H1 (cell line): ENCODE data around the gene FMNL2. TPM values are rescaled to one million over a fixed set of nuclear protein-coding genes. Genes with fewer than 3 reads are reported as not detected.

Experiments
- CTCF ChIA-PET: fragments of 300-600 bp; sonication (Branson Sonifier 250); formaldehyde crosslinking; loops from one replicate; lab custom pipeline; 2021; ENCODE audit not compliant: partially characterized antibody; lab: Charles Lee
- POLR2A ChIA-PET: fragments of 300-600 bp; sonication (Branson Sonifier 250); formaldehyde crosslinking; loops from one replicate; lab custom pipeline; 2021; ENCODE audit warnings: inconsistent platforms; ENCODE audit not compliant: partially characterized antibody; lab: Charles Lee
- DNase-seq, 2 experiments: peaks; one replicate each; pipeline versions ENCODE4 v3.0.0 to v3.0.0-alpha.2; 2010 to 2022; ENCODE audit warnings: low spot score in 2 of 2, low read depth in 1 of 2, mixed read lengths in 1 of 2
- FAIRE-seq: peaks from 2 replicates; lab custom pipeline; 2011; peaks lifted over from hg19 to GRCh38; lab: Jason Lieb, UNC
- H2AFZ ChIP-seq: 2 replicates; pipeline ENCODE4 v1.8.1; 2012; ENCODE audit warnings: low read length, inconsistent platforms
- H2AK5ac ChIP-seq: 2 replicates; pipeline ENCODE4 v1.6.1; 2013; ENCODE audit warnings: low read depth, low read length
- H2BK120ac ChIP-seq: replicated peaks from 2 replicates; pipeline ENCODE3; 2013; ENCODE audit warnings: low read depth, low read length, inconsistent platforms
- H2BK12ac ChIP-seq: 2 replicates; pipeline ENCODE4 v1.6.1; 2013; ENCODE audit warnings: low read depth, low read length
- H2BK15ac ChIP-seq: 2 replicates; pipeline ENCODE4 v1.6.1; 2013; ENCODE audit warnings: low read length
- H2BK20ac ChIP-seq: 2 replicates; pipeline ENCODE4 v1.6.1; 2013; ENCODE audit warnings: low read length
- H2BK5ac ChIP-seq: 2 replicates; pipeline ENCODE4 v1.6.1; 2013; ENCODE audit warnings: low read depth, low read length
- H3K14ac ChIP-seq: 2 replicates; pipeline ENCODE4 v1.6.1; 2013; ENCODE audit warnings: inconsistent platforms; ENCODE audit not compliant: insufficient read length
- H3K18ac ChIP-seq: 2 replicates; pipeline ENCODE4 v1.6.1; 2013; ENCODE audit warnings: low read length; ENCODE audit errors: extremely low read depth
- H3K23ac ChIP-seq: 2 replicates; pipeline ENCODE4 v1.6.1; 2013; ENCODE audit warnings: inconsistent platforms; ENCODE audit not compliant: insufficient read length
- H3K23me2 ChIP-seq: 2 replicates; pipeline ENCODE4 v1.6.1; 2013; ENCODE audit warnings: low read depth, low read length
- H3K27ac ChIP-seq: 2 replicates; pipeline ENCODE4 v1.6.1; 2011; ENCODE audit warnings: low read depth, low read length, inconsistent platforms
- H3K27me3 ChIP-seq, 4 experiments: replicated peaks in 1 of 4; 1 replicate in 1 of 4; 2 replicates in 3 of 4; pipeline versions ENCODE4 v1.6.1 to v1.8.1; 2011 to 2013; ENCODE audit warnings: low read length in 3 of 4, mild to moderate bottlenecking in 3 of 4, inconsistent platforms in 2 of 4, mixed read lengths in 2 of 4, moderate library complexity in 1 of 4; ENCODE audit not compliant: control insufficient read depth in 3 of 4, insufficient read depth in 3 of 4; ENCODE audit errors: extremely low read depth in 1 of 4
- H3K36me3 ChIP-seq, 4 experiments: 2 replicates each; pipeline versions ENCODE4 v1.6.1 to v1.8.1; 2011 to 2013; ENCODE audit warnings: mild to moderate bottlenecking in 4 of 4, low read length in 3 of 4, moderate library complexity in 2 of 4, control low read depth in 1 of 4, inconsistent platforms in 1 of 4; ENCODE audit not compliant: insufficient read depth in 4 of 4, control insufficient read depth in 2 of 4
- H3K4ac ChIP-seq: replicated peaks from 2 replicates; pipeline ENCODE3; 2013; ENCODE audit warnings: low read length, low read depth, mixed read lengths, inconsistent platforms; ENCODE audit not compliant: insufficient read length
- H3K4me1 ChIP-seq, 4 experiments: replicated peaks in 1 of 4; 1 replicate in 1 of 4; 2 replicates in 3 of 4; pipeline versions ENCODE4 v1.6.1 to v1.8.1; 2011 to 2013; ENCODE audit warnings: low read length in 3 of 4, inconsistent platforms in 2 of 4, mixed read lengths in 1 of 4; ENCODE audit not compliant: insufficient read depth in 4 of 4, control insufficient read depth in 3 of 4
- H3K4me2 ChIP-seq, 2 experiments: 2 replicates each; pipeline versions ENCODE4 v1.6.1 to v1.8.1; 2011 to 2013; ENCODE audit warnings: low read depth in 2 of 2, low read length in 2 of 2, control low read depth in 1 of 2, inconsistent platforms in 1 of 2, mild to moderate bottlenecking in 1 of 2; ENCODE audit not compliant: insufficient read depth in 1 of 2
- H3K4me3 ChIP-seq, 4 experiments: fragments of 200-600, 300-600 bp in 1 of 4; sonication (generic), shearing (Covaris generic), sonication (Bioruptor Twin) in 1 of 4; 2 replicates each; pipeline versions ENCODE4 v1.5.1 to v1.8.1; 2011 to 2016; ENCODE audit warnings: low read length in 4 of 4, low read depth in 3 of 4, control low read depth in 2 of 4, inconsistent platforms in 2 of 4, mild to moderate bottlenecking in 2 of 4, mixed read lengths in 1 of 4, moderate library complexity in 1 of 4; ENCODE audit not compliant: insufficient read depth in 2 of 4; ENCODE audit errors: extremely low read depth in 1 of 4
- H3K56ac ChIP-seq: replicated peaks from 2 replicates; pipeline ENCODE3; 2013; ENCODE audit warnings: low read depth, mild to moderate bottlenecking, mixed read lengths, low read length, inconsistent platforms; ENCODE audit not compliant: insufficient read length
- H3K79me1 ChIP-seq: 2 replicates; pipeline ENCODE4 v1.6.1; 2013; ENCODE audit warnings: low read depth, low read length, control low read depth
- H3K79me2 ChIP-seq, 2 experiments: 2 replicates each; pipeline versions ENCODE4 v1.6.1 to v1.8.1; 2012 to 2013; ENCODE audit warnings: low read length in 2 of 2, mild to moderate bottlenecking in 2 of 2, inconsistent platforms in 1 of 2; ENCODE audit not compliant: insufficient read depth in 2 of 2, control insufficient read depth in 1 of 2
- H3K9ac ChIP-seq, 4 experiments: replicated peaks in 1 of 4; 1 replicate in 1 of 4; 2 replicates in 3 of 4; pipeline versions ENCODE4 v1.6.1 to v1.8.1; 2011 to 2013; ENCODE audit warnings: low read depth in 3 of 4, low read length in 3 of 4, control low read depth in 2 of 4, mild to moderate bottlenecking in 2 of 4, moderate library complexity in 2 of 4, inconsistent platforms in 1 of 4; ENCODE audit errors: extremely low read depth in 1 of 4
- H3K9me3 ChIP-seq, 2 experiments: 2 replicates each; pipeline versions ENCODE4 v1.6.1 to v1.8.1; 2012 to 2013; ENCODE audit warnings: mild to moderate bottlenecking in 2 of 2, moderate library complexity in 2 of 2, control low read depth in 1 of 2, inconsistent platforms in 1 of 2, low read depth in 1 of 2, low read length in 1 of 2, mixed read lengths in 1 of 2; ENCODE audit not compliant: insufficient read depth in 2 of 2
- H4K20me1 ChIP-seq, 2 experiments: replicated peaks in 1 of 2; 2 replicates each; pipeline versions ENCODE3 to v1.8.1; 2011 to 2013; ENCODE audit warnings: inconsistent platforms in 2 of 2, low read length in 2 of 2, mild to moderate bottlenecking in 1 of 2; ENCODE audit not compliant: insufficient read depth in 2 of 2, control insufficient read depth in 1 of 2
- H4K5ac ChIP-seq: 2 replicates; pipeline ENCODE4 v1.6.1; 2013; ENCODE audit warnings: low read length, low read depth, mixed read lengths, inconsistent platforms; ENCODE audit not compliant: insufficient read length
- H4K8ac ChIP-seq: 2 replicates; pipeline ENCODE4 v1.8.0; 2013; ENCODE audit warnings: mild to moderate bottlenecking, moderate library complexity, low read length, inconsistent platforms; ENCODE audit not compliant: insufficient read depth; ENCODE audit errors: extremely low read depth
- H4K91ac ChIP-seq: replicated peaks from 2 replicates; pipeline ENCODE3; 2013; ENCODE audit warnings: low read length, mixed read lengths, inconsistent platforms; ENCODE audit not compliant: insufficient read length
- EZH2 ChIP-seq: fragments of 200-600 bp; sonication (generic); IDR thresholded peaks from 2 replicates; pipeline ENCODE4 v1.7.1; 2012; ENCODE audit warnings: low read depth, mild to moderate bottlenecking, moderate library complexity, low read length, inconsistent platforms; ENCODE audit not compliant: severe bottlenecking
- POLR2A ChIP-seq, 2 experiments: IDR thresholded peaks; 1 replicate in 1 of 2; 2 replicates in 1 of 2; pipeline ENCODE4 v1.6.1; 2011; ENCODE audit warnings: low read depth in 2 of 2, low read length in 2 of 2, mild to moderate bottlenecking in 2 of 2; ENCODE audit errors: control extremely low read depth in 1 of 2
- SAP30 ChIP-seq: fragments of 300-600 bp; sonication (generic); IDR thresholded peaks from 2 replicates; pipeline ENCODE4 v1.7.1; 2012; ENCODE audit warnings: low read length, moderate library complexity, mild to moderate bottlenecking, inconsistent platforms; ENCODE audit not compliant: insufficient read depth, insufficient replicate concordance
- TAF1 ChIP-seq: IDR thresholded peaks from 2 replicates; pipeline ENCODE4 v1.6.1; 2011; ENCODE audit warnings: mild to moderate bottlenecking, low read depth, low read length
- YY1 ChIP-seq: IDR thresholded peaks from 2 replicates; pipeline ENCODE4 v1.6.1; 2011; ENCODE audit warnings: low read depth, mild to moderate bottlenecking, low read length
- WGBS, 2 experiments: shearing (Covaris generic) in 1 of 2; methylation state at CpG; one replicate each; pipeline versions ENCODE4 v1.1.6 to v1.1.7; 2013 to 2015; ENCODE audit warnings: low lambda C conversion rate in 2 of 2, mixed read lengths in 2 of 2, inconsistent platforms in 1 of 2, low coverage in 1 of 2, missing lambda C conversion rate in 1 of 2; ENCODE audit not compliant: insufficient replicate concordance in 2 of 2, insufficient coverage in 1 of 2, insufficient read length in 1 of 2; ENCODE audit errors: extremely low coverage in 1 of 2, missing lambda C conversion rate in 1 of 2; 5-methylcytosine and 5-hydroxymethylcytosine counted together
- polyA plus RNA-seq, 7 experiments: library from polyadenylated mRNA; depleted of rRNA in 3 of 7; stranded (reverse) in 5 of 7; unstranded in 2 of 7; fragments of >200 nt in 5 of 7; fragments of 200-250 nt in 2 of 7; gene quantifications; 1 replicate in 5 of 7; 2 replicates in 1 of 7; 4 replicates in 1 of 7; pipeline versions ENCODE4 v1.2.1 to v1.2.3, GENCODE V29; 2011 to 2013; ENCODE audit warnings: missing spikeins in 2 of 7, mixed read lengths in 2 of 7
- total RNA-seq: library from RNA; stranded (reverse); fragmentation: NEBNext Ultra II Directional; extraction: Animal tissue kit (Norgen Biotek cat#: 25700); gene quantifications from 2 replicates; pipeline ENCODE4 v1.2.1, GENCODE V29; 2021

Gene FMNL2
- total and polyA plus RNA-seq, 2 of the 8 experiments (the other 6 are each of a cell fraction or from before 2014, with no cell fraction given) = 15.5 to 45.1 TPM

GRCh38 chr2:152623775-152624174 lies 288.8 kb downstream of the FMNL2 start:
- H2AK5ac ChIP-seq = no peak overlapping the region
- H4K91ac ChIP-seq = no peak overlapping the region
- H3K23ac ChIP-seq = no peak overlapping the region
- no peak overlapping the region for H2BK12ac ChIP-seq
- no peak overlapping the region for H3K9ac ChIP-seq
- H2BK15ac ChIP-seq = no peak overlapping the region
- H2BK20ac ChIP-seq = no peak overlapping the region
- DNase-seq (no peak), FAIRE-seq (no peak)
- H3K14ac ChIP-seq = no peak overlapping the region
- no peak overlapping the region for H3K18ac ChIP-seq
- no peak overlapping the region for H2BK120ac ChIP-seq
- H3K4me2 ChIP-seq = no peak overlapping the region
- CTCF ChIA-PET = interaction anchor here (0.7 kb wide), 1 partner anchor 8 kb away, joined by 3 read pairs; no protein-coding TSS in a partner anchor
- H3K27me3 ChIP-seq = no peaks in the 10 kb centered on the region
- H3K9me3 ChIP-seq = no peaks in the 10 kb centered on the region
- H3K56ac ChIP-seq = no peak overlapping the region
- H2AFZ ChIP-seq = no peak overlapping the region
- H4K5ac ChIP-seq = no peak overlapping the region
- no peak overlapping the region for H3K27ac ChIP-seq
- no peak overlapping the region for H3K4me3 ChIP-seq
- H3K4ac ChIP-seq = no peak overlapping the region
- no peak for TF ChIP-seq SAP30
- no peak for TF ChIP-seq TAF1
- TF ChIP-seq YY1 = no peak
- TF ChIP-seq EZH2 = no peak
- TF ChIP-seq POLR2A (IDR thresholded peaks at IDR 0.05; ENCODE audit: control extremely low read depth in 1 of 2, low read depth in 2 of 2, low read length in 2 of 2) = no peak
- no peak overlapping the region for H4K8ac ChIP-seq
- 92% methylated on average over 1 of the region's 2 CpGs; no CpG with 5 or more reads in 1 of the 2 experiments for WGBS, 2 experiments
- no peaks in the 10 kb centered on the region for H3K4me1 ChIP-seq
- no peak overlapping the region for H2BK5ac ChIP-seq
- POLR2A ChIA-PET = no interaction called here
- H3K36me3 ChIP-seq = peaks cover 8 to 32% (median 26%) of the 10 kb centered on the region in 4 experiments
- no peaks in the 10 kb centered on the region for H3K23me2 ChIP-seq
- H4K20me1 ChIP-seq = no peaks in the 10 kb centered on the region
- H3K79me2 ChIP-seq = no peaks in the 10 kb centered on the region
- no peaks in the 10 kb centered on the region for H3K79me1 ChIP-seq
